Activated CD4-positive, alpha-beta memory T cell treated with anti-CD3 and anti-CD28 coated beads, Interleukin-2, amount 10 ng/mL, durations not matched to agents 7 days and 5 days (primary cell): Measurements from ENCODE around the gene STING1. TPM values are rescaled to one million over a fixed set of nuclear protein-coding genes. Genes with fewer than 3 reads are reported as not detected.

Experiments
- CTCF ChIA-PET: fragments of 350-600 bp; sonication (Branson Sonifier 250); formaldehyde crosslinking; loops from one replicate; lab custom pipeline; 2021; ENCODE audit warnings: antibody characterized with exemption, inconsistent platforms; lab: Charles Lee
- POLR2A ChIA-PET: fragments of 350-600 bp; sonication (Branson Sonifier 250); formaldehyde crosslinking; loops from one replicate; lab custom pipeline; 2021; ENCODE audit warnings: antibody characterized with exemption; lab: Charles Lee
- DNase-seq: peaks from one replicate; pipeline ENCODE4 v3.0.0-alpha.2; 2020
- H3K27ac Mint-ChIP-seq: one replicate; pipeline ENCODE4 v1.8.0; 2021; ENCODE audit warnings: mild to moderate bottlenecking, mixed read lengths
- H3K27me3 Mint-ChIP-seq: one replicate; pipeline ENCODE4 v1.8.0; 2021; ENCODE audit warnings: mixed read lengths
- H3K36me3 Mint-ChIP-seq: one replicate; pipeline ENCODE4 v1.8.0; 2021; ENCODE audit warnings: low read depth, mixed read lengths
- H3K4me1 Mint-ChIP-seq: one replicate; pipeline ENCODE4 v1.8.0; 2021; ENCODE audit warnings: mixed read lengths
- H3K4me3 Mint-ChIP-seq: one replicate; pipeline ENCODE4 v1.8.0; 2021; ENCODE audit warnings: mild to moderate bottlenecking, mixed read lengths
- H3K9me3 Mint-ChIP-seq: one replicate; pipeline ENCODE4 v1.8.0; 2021; ENCODE audit warnings: mixed read lengths
- total RNA-seq, 2 experiments: library from RNA; stranded (reverse); gene quantifications; one replicate each; pipeline ENCODE4 v1.2.3, GENCODE V29; 2021

The STING1 gene
- total RNA-seq, 2 experiments from 2014 or later: 277 to 281 TPM

- peak overlapping the region; percentile 68 for H3K4me3 Mint-ChIP-seq
- peaks cover 61% of the 10 kb centered on the region for H3K4me1 Mint-ChIP-seq
- peak overlapping the region; percentile 98 for H3K27ac Mint-ChIP-seq
- no peaks in the 10 kb centered on the region for H3K27me3 Mint-ChIP-seq
- no peaks in the 10 kb centered on the region for H3K36me3 Mint-ChIP-seq
- ChIA-PET CTCF (interaction anchor here (1.1 to 4.4 kb wide), 8 partner anchors 11 to 53 kb away, joined by 3 to 20 read pairs (median 8); partner anchors contain the start of genes DNAJC18, SMIM33 and STING1), POLR2A (interaction anchor here (0.7 to 6.9 kb wide), 16 partner anchors 9 to 179 kb away, joined by 3 to 73 read pairs (median 6); partner anchors contain the start of genes DNAJC18, SMIM33 and STING1)
- no peaks in the 10 kb centered on the region for H3K9me3 Mint-ChIP-seq
- peak; percentile 49 for DNase-seq
Measured at GRCh38 chr5:139459451-139459934, 23.1 kb downstream of the STING1 start.

GRCh38 chr5:139458580-139459407 lies 23.8 kb downstream of the STING1 start:
- H3K27ac Mint-ChIP-seq: peak overlapping the region; percentile 98
- H3K4me3 Mint-ChIP-seq: peak overlapping the region; percentile 68
- DNase-seq: peak; percentile 90
- H3K9me3 Mint-ChIP-seq: no peaks in the 10 kb centered on the region
- POLR2A ChIA-PET: interaction anchor here (0.7 to 6.9 kb wide), 20 partner anchors 9 to 178 kb away, joined by 3 to 73 read pairs (median 6); partner anchors contain the start of genes DNAJC18, SMIM33 and STING1
- no peaks in the 10 kb centered on the region for H3K27me3 Mint-ChIP-seq
- no peaks in the 10 kb centered on the region for H3K36me3 Mint-ChIP-seq
- CTCF ChIA-PET: interaction anchor here (0.7 to 4.4 kb wide), 11 partner anchors 11 to 103 kb away, joined by 3 to 20 read pairs (median 7); partner anchors contain the start of genes DNAJC18 and STING1
- H3K4me1 Mint-ChIP-seq: peaks cover 68% of the 10 kb centered on the region

GRCh38 chr5:139457653-139458306 lies 24.8 kb downstream of the STING1 start:
- peak overlapping the region; percentile 98 for H3K27ac Mint-ChIP-seq
- H3K27me3 Mint-ChIP-seq: no peaks in the 10 kb centered on the region
- peaks cover 71% of the 10 kb centered on the region for H3K4me1 Mint-ChIP-seq
- no peaks in the 10 kb centered on the region for H3K9me3 Mint-ChIP-seq
- H3K36me3 Mint-ChIP-seq: no peaks in the 10 kb centered on the region
- peak; percentile 55 for DNase-seq
- H3K4me3 Mint-ChIP-seq: no peak overlapping the region
- CTCF ChIA-PET: interaction anchor here (0.7 to 4.4 kb wide), 12 partner anchors 10 to 659 kb away, joined by 3 to 20 read pairs (median 4); partner anchors contain the start of genes DNAJC18 and STING1
- POLR2A ChIA-PET: interaction anchor here (0.7 to 6.9 kb wide), 11 partner anchors 10 to 103 kb away, joined by 3 to 73 read pairs (median 20); partner anchors contain the start of genes DNAJC18, SMIM33, STING1 and UBE2D2

- no peaks in the 10 kb centered on the region for H3K36me3 Mint-ChIP-seq
- no peak for DNase-seq
- peaks cover 71% of the 10 kb centered on the region for H3K4me1 Mint-ChIP-seq
- ChIA-PET CTCF (interaction anchor here (1.2 to 4.4 kb wide), 7 partner anchors 9 to 40 kb away, joined by 3 to 20 read pairs (median 8); partner anchors contain the start of genes DNAJC18 and STING1), POLR2A (interaction anchor here (0.6 to 6.9 kb wide), 9 partner anchors 10 to 105 kb away, joined by 3 to 73 read pairs (median 24); partner anchors contain the start of genes DNAJC18, SMIM33, STING1 and UBE2D2)
- no peaks in the 10 kb centered on the region for H3K27me3 Mint-ChIP-seq
- H3K4me3 Mint-ChIP-seq: no peak overlapping the region
- H3K9me3 Mint-ChIP-seq: no peaks in the 10 kb centered on the region
- H3K27ac Mint-ChIP-seq: peak overlapping the region; percentile 98
Measured at GRCh38 chr5:139457241-139457640, 25.3 kb downstream of the STING1 start.

- CTCF ChIA-PET: interaction anchor here (1.4 to 4.4 kb wide), 4 partner anchors 14 to 34 kb away, joined by 3 to 20 read pairs (median 10); partner anchors contain the start of gene STING1
- POLR2A ChIA-PET: interaction anchor here (0.6 to 6.9 kb wide), 6 partner anchors 12 to 106 kb away, joined by 3 to 73 read pairs (median 4); partner anchors contain the start of gene DNAJC18
- no peaks in the 10 kb centered on the region for H3K27me3 Mint-ChIP-seq
- H3K9me3 Mint-ChIP-seq: no peaks in the 10 kb centered on the region
- DNase-seq: no peak
- peaks cover 69% of the 10 kb centered on the region for H3K4me1 Mint-ChIP-seq
- H3K4me3 Mint-ChIP-seq: no peak overlapping the region
- H3K36me3 Mint-ChIP-seq: no peaks in the 10 kb centered on the region
- H3K27ac Mint-ChIP-seq: peak overlapping the region; percentile 98
Measured at GRCh38 chr5:139456776-139457175, 25.8 kb downstream of the STING1 start.

- Mint-ChIP-seq H3K4me3 (no peak overlapping the region), H3K9me3 (no peaks in the 10 kb centered on the region), H3K36me3 (no peaks in the 10 kb centered on the region), H3K27ac (peak overlapping the region; percentile 0), H3K4me1 (peaks cover 50% of the 10 kb centered on the region), H3K27me3 (no peaks in the 10 kb centered on the region)
- POLR2A ChIA-PET: interaction anchor here (1.7 to 6.9 kb wide), 3 partner anchors 12 to 27 kb away, joined by 6 to 73 read pairs (median 24); partner anchors contain the start of genes DNAJC18 and STING1
- DNase-seq: no peak
- CTCF ChIA-PET: interaction anchor here (0.7 to 0.9 kb wide), 3 partner anchors 15 to 32 kb away, joined by 3 read pairs; partner anchors contain the start of gene DNAJC18
Measured at GRCh38 chr5:139454568-139455290, 27.8 kb downstream of the STING1 start.

- H3K27me3 Mint-ChIP-seq: no peaks in the 10 kb centered on the region
- peaks cover 44% of the 10 kb centered on the region for H3K4me1 Mint-ChIP-seq
- H3K9me3 Mint-ChIP-seq: no peaks in the 10 kb centered on the region
- DNase-seq: peak; percentile 55
- peak overlapping the region; percentile 0 for H3K27ac Mint-ChIP-seq
- POLR2A ChIA-PET: interaction anchor here (1.7 to 6.9 kb wide), 3 partner anchors 12 to 28 kb away, joined by 6 to 73 read pairs (median 24); partner anchors contain the start of genes DNAJC18 and STING1
- H3K4me3 Mint-ChIP-seq: peak overlapping the region; percentile 6
- CTCF ChIA-PET: no interaction called here
- H3K36me3 Mint-ChIP-seq: peaks cover 2% of the 10 kb centered on the region
Measured at GRCh38 chr5:139453683-139454567, 28.6 kb downstream of the STING1 start.

GRCh38 chr5:139451878-139452660 lies 30.5 kb downstream of the STING1 start:
- no peak for DNase-seq
- CTCF ChIA-PET: no interaction called here
- H3K9me3 Mint-ChIP-seq: no peaks in the 10 kb centered on the region
- H3K27me3 Mint-ChIP-seq: no peaks in the 10 kb centered on the region
- peaks cover 45% of the 10 kb centered on the region for H3K4me1 Mint-ChIP-seq
- peaks cover 7% of the 10 kb centered on the region for H3K36me3 Mint-ChIP-seq
- no peak overlapping the region for H3K4me3 Mint-ChIP-seq
- H3K27ac Mint-ChIP-seq: no peak overlapping the region
- POLR2A ChIA-PET: no interaction called here

GRCh38 chr5:139451176-139451575 lies 31.4 kb downstream of the STING1 start:
- H3K4me1 Mint-ChIP-seq: peaks cover 47% of the 10 kb centered on the region
- no peak overlapping the region for H3K27ac Mint-ChIP-seq
- H3K4me3 Mint-ChIP-seq: no peak overlapping the region
- POLR2A ChIA-PET: interaction anchor here (3.7 kb wide), 1 partner anchor 13 kb away, joined by 20 read pairs; the partner anchor contains the start of gene DNAJC18
- H3K36me3 Mint-ChIP-seq: peaks cover 7% of the 10 kb centered on the region
- CTCF ChIA-PET: interaction anchor here (0.5 kb wide), 1 partner anchor 252 kb away, joined by 3 read pairs; no protein-coding TSS in a partner anchor
- no peaks in the 10 kb centered on the region for H3K9me3 Mint-ChIP-seq
- no peaks in the 10 kb centered on the region for H3K27me3 Mint-ChIP-seq
- DNase-seq: no peak
